ENCODE results near the gene TRMT44.
"Not testable (repeated sequence)": the region's sequence is repeated elsewhere in the genome, so short reads cannot be mapped to it uniquely, and the experiment has no call there.

Gene TRMT44

DNA sequence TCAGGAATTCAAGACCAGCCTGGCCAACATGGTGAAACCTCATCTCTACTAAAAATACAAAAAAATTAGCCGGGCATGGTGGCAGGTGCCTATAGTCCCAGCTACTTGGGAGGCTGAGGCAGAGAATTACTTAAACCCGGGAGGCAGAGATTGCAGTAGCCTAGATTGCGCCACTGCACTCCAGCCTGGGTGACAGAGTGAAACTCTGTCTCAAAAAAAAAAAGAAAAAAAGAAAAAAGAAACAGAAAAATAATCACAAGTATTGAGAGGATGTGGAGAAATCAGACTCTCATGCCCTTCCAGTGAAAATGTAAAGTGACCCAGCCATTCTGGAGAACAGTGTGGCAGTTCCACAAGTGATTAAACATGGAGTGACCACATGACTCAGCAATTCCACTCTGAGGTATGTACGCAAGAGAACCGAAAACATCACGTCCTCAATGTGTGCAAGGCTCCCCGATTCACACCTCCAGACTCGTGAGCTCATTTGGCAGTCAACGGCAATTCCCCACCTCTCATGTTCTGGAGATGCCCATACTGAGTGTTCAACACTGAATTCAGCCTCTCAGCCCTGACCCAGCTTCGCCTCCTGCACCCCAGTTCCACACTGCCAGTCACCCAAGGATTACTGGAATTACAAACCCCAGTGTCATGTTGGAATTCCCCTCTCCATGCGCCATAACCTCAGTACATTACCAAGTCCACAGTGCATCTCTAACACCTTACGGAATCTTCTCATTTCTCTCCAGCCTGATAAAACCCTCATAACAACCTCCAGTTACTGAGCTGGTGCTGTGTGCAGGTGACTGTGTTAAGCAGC, 21.1 kb upstream of the TRMT44 start:
- TF ChIP-seq, protein P1, sequence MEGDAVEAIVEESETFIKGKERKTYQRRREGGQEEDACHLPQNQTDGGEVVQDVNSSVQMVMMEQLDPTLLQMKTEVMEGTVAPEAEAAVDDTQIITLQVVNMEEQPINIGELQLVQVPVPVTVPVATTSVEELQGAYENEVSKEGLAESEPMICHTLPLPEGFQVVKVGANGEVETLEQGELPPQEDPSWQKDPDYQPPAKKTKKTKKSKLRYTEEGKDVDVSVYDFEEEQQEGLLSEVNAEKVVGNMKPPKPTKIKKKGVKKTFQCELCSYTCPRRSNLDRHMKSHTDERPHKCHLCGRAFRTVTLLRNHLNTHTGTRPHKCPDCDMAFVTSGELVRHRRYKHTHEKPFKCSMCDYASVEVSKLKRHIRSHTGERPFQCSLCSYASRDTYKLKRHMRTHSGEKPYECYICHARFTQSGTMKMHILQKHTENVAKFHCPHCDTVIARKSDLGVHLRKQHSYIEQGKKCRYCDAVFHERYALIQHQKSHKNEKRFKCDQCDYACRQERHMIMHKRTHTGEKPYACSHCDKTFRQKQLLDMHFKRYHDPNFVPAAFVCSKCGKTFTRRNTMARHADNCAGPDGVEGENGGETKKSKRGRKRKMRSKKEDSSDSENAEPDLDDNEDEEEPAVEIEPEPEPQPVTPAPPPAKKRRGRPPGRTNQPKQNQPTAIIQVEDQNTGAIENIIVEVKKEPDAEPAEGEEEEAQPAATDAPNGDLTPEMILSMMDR (IDR thresholded peaks at IDR 0.05; ENCODE audit: insufficient read depth, low read depth, low read length, missing control alignments): no peak
- H3K4me3 ChIP-seq (ENCODE audit: low read depth, low read length): no peak overlapping the region
- DNase-seq (ENCODE audit: low read depth): peak; percentile 71

DNA sequence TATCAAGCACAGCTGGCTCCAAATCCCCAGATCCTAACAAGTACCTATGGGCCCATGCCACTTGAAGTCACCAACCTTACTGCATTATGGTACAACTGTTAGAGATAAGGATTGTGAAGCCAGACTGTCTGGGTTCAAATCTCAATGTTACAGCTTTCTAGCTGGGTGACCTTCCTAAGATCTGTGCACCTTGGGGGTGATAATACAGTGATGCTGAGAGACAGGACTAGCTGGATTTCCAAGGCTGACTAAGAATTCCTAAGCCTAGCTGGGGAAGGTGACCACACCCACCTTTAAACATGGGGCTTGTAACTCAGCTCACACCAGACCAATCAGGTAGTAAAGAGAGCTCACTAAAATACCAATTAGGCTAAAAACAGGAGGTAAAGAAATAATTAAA, 20.4 kb upstream of the TRMT44 start:
- DNase-seq (ENCODE audit: low read depth); H3K4me3 ChIP-seq (ENCODE audit: low read depth, low read length): not testable (repeated sequence)

DNA sequence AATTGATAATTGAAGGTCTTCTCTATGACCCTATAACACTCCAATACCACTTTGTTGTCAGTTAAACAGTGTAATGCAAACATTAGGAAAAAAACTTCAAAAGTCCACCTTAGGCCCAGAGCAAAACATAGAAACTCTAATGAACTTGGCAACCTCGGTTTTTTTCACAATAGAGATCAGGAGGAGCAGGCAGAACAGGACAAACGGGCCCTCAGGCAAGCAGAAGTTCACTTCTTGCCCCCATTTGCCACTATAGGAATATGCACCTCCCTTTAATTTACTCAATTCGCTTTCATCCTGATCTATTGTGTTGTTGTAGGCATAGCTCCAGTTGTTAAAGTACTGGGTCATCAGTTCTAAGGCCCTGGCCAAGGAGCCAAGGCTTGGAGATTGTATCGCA, 18.2 kb upstream of the TRMT44 start:
- DNase-seq (ENCODE audit: low read depth): no peak
- TF ChIP-seq, protein P1 (IDR thresholded peaks at IDR 0.05; ENCODE audit: insufficient read depth, low read depth, low read length, missing control alignments): no peak
- no peak overlapping the region for H3K4me3 ChIP-seq (ENCODE audit: low read depth, low read length)

- TF ChIP-seq, protein P1 (IDR thresholded peaks at IDR 0.05; ENCODE audit: insufficient read depth, low read depth, low read length, missing control alignments): no peak
- no peak overlapping the region for H3K4me3 ChIP-seq (ENCODE audit: low read depth, low read length)
- DNase-seq (ENCODE audit: low read depth): no peak
Observed at GRCh38 chr4:8422786-8423185, 17.8 kb upstream of the TRMT44 start.

GRCh38 chr4:8427262-8427661, 13.3 kb upstream of the TRMT44 start:
- TF ChIP-seq, protein P1 (IDR thresholded peaks at IDR 0.05; ENCODE audit: insufficient read depth, low read depth, low read length, missing control alignments): no peak
- peak overlapping the region; percentile 64 for H3K4me3 ChIP-seq (ENCODE audit: low read depth, low read length)
- DNase-seq (ENCODE audit: low read depth): no peak

GRCh38 chr4:8427761-8428287, 12.8 kb upstream of the TRMT44 start:
- DNase-seq (ENCODE audit: low read depth): peak; percentile 61
- peak overlapping the region; percentile 64 for H3K4me3 ChIP-seq (ENCODE audit: low read depth, low read length)
- TF ChIP-seq, protein P1 (IDR thresholded peaks at IDR 0.05; ENCODE audit: insufficient read depth, low read depth, low read length, missing control alignments): no peak

GRCh38 chr4:8428288-8429097, 12.1 kb upstream of the TRMT44 start:
- DNase-seq (ENCODE audit: low read depth): peak; percentile 90
- TF ChIP-seq, protein P1 (IDR thresholded peaks at IDR 0.05; ENCODE audit: insufficient read depth, low read depth, low read length, missing control alignments): peak; percentile 51
- H3K4me3 ChIP-seq (ENCODE audit: low read depth, low read length): peak overlapping the region; percentile 64

All from GM12865 (cell line).